GM12872 (cell line): ENCODE results near the gene MAST4.

Experiments used
- CTCF ChIP-seq: IDR thresholded peaks from 3 replicates; pipeline ENCODE4 v1.5.1; 2011; ENCODE audit warnings: low read depth, mild to moderate bottlenecking, low read length, moderate library complexity; ENCODE audit not compliant: insufficient read depth

Gene MAST4

GRCh38 chr5:66939094-66939493, 342.9 kb downstream of the MAST4 start:
- TF ChIP-seq CTCF: no peak

- no peak for TF ChIP-seq CTCF
Observed at GRCh38 chr5:66945389-66946349, 349.5 kb downstream of the MAST4 start.

GRCh38 chr5:66947458-66947857, 351.3 kb downstream of the MAST4 start:
- no peak for TF ChIP-seq CTCF

- no peak for TF ChIP-seq CTCF
Observed at GRCh38 chr5:66949066-66949465, 352.9 kb downstream of the MAST4 start.

GRCh38 chr5:66952153-66952552, 356.0 kb downstream of the MAST4 start:
- no peak for TF ChIP-seq CTCF

- TF ChIP-seq CTCF: no peak
Observed at GRCh38 chr5:66956439-66956838, 360.2 kb downstream of the MAST4 start.

- no peak for TF ChIP-seq CTCF
Observed at GRCh38 chr5:66958201-66958979, 362.2 kb downstream of the MAST4 start.
